Measurements from ENCODE around the gene MAFF.
"Not testable (repeated sequence)": the region's sequence is repeated elsewhere in the genome, so short reads cannot be mapped to it uniquely, and the experiment has no call there.

The MAFF gene

DNA sequence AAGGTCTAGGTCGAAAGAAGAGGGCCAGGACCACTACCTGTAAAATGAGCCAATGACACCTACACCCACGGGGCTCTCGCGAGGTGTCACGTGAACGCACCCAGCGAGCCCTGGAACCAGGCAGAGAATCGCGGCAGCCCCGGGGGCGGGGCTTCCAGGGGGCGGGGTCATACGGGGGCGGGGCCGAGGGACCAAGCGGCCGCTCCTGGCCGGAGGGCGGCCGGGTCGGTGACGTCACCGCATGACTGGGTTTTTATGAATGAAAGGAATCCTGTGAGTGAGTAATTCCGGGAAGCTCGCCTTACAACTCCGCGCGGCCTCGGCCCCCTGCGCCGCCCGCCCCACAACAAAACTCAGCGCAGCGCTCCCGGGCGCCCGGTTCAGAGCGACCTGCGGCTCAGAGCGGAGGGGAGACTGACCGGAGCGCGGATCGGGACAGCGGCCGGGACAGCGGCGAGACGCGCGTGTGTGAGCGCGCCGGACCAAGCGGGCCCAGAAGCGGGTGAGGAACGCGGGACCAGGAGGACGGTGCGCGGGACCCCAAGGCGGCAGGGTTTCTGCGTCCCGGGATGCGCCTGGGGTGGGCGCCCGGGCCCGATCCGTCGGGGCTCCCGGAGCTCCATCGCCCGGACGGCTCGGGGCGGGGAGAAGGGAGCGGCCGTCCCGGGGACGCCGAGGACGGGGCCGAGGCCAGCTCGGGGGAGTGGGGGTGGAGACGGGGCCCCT is at the start of gene MAFF:
Gene MAFF, plus strand, starts transcription at position 284 of the 726 bp plus-strand sequence. CDS start 11,860 bp downstream, outside the sequence.
- in situ Hi-C loops (cut with HindIII; ENCODE audit: low sequenced_read_pairs): no loop called here
- TF ChIP-seq CTCF (IDR thresholded peaks at IDR 0.05; ENCODE audit: low read depth, low read length, missing control alignments): no peak
- DNase-seq (ENCODE audit: low read depth): peak; percentile 94
- peak within 1 kb of the TSS; percentile 82 for H3K4me3 ChIP-seq (ENCODE audit: low read depth, low read length)

GRCh38 chr22:38153821-38154562 is 47.8 kb upstream of the MAFF start:
- in situ Hi-C loops (cut with HindIII; ENCODE audit: low sequenced_read_pairs): no loop called here
- peak; percentile 16 for TF ChIP-seq CTCF (IDR thresholded peaks at IDR 0.05; ENCODE audit: low read depth, low read length, missing control alignments)
- no peak overlapping the region for H3K4me3 ChIP-seq (ENCODE audit: low read depth, low read length)
- DNase-seq (ENCODE audit: low read depth): no peak

DNA sequence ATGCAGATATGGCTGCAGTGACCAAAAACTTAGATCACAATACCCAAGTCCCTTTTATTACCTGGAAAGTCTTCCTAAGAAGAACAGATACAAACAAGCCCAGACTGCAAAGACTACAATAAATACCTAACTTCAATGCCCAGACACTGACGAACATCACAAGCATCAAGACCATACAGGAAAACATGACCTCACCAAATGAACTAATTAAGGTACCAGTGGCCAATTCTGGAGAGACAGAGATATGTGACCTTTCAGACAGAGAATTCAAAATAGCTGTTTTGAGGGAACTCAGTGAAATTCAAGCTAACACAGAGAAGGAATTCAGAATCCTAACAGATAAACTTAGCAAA is 47.3 kb upstream of the MAFF start:
- in situ Hi-C loops (cut with HindIII; ENCODE audit: low sequenced_read_pairs); H3K4me3 ChIP-seq (ENCODE audit: low read depth, low read length); DNase-seq (ENCODE audit: low read depth): not testable (repeated sequence)

DNA sequence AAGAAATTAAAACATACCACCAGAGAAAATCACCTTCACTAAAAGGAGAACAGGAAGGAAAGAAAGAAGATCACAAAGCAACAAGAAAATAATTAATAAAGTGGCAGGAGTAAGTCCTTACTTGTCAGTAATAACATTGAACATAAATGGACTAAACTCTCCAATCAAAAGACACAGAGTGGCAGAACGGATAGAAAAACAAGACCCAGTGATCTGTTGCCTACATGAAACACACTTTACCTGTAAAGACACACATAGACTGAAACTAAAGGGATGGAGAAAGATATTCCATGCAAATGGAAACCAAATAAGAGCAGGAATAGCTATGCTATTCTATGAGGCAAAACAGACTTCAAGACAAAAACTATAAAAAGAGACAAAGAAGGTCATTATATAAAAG is 46.1 kb upstream of the MAFF start:
- no peak overlapping the region for H3K4me3 ChIP-seq (ENCODE audit: low read depth, low read length)
- in situ Hi-C loops (cut with HindIII; ENCODE audit: low sequenced_read_pairs): no loop called here
- no peak for TF ChIP-seq CTCF (IDR thresholded peaks at IDR 0.05; ENCODE audit: low read depth, low read length, missing control alignments)
- DNase-seq (ENCODE audit: low read depth): no peak

DNA sequence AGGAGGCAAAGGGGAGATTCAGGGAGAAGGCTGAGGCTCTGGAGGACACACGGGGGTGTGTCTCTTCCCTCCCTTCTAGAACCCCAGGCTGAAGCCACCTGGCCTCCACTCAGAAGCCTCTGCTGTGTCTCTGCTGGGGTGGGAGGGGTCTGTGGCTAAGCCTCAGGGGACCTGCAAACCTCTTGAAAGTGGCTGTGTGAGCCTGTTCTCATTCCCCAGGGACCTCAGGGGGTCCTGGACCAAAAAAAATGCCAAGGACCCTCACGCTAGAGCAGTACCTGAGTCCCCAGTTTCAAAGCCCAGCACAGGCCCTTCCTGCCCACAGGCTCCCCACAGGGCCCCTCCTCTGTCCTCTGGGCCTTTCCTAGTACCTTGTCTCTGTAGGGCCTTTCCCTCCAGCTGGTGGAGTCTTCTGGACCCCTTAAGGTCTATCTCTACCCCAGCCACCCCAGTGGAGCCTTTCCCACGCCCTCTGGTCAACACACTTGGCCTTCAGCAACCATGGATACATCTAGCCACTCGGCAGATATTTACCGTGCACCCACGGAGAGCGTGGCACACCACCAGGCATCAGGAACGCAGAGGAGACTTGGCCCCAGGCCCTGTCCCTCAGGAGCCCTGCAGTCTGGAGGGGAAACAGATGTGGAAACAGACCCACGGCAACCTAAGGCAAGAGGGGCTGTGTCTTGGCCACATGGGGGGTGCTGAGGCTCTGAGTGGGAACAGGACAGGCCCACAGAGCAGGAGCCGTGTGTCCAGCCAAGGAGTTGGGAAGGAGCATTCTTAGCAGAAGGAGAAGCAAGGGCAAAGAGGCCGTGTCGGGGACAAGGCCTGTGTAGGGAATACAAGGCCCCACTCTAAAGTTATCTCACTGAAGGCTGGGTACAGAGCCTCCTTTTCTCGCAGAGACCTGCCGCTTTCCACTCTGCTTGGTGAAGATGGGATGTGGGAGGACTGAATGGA is 38.6 kb upstream of the MAFF start:
- no peak for DNase-seq (ENCODE audit: low read depth)
- no peak overlapping the region for H3K4me3 ChIP-seq (ENCODE audit: low read depth, low read length)
- in situ Hi-C loops (cut with HindIII; ENCODE audit: low sequenced_read_pairs): no loop called here
- TF ChIP-seq CTCF (IDR thresholded peaks at IDR 0.05; ENCODE audit: low read depth, low read length, missing control alignments): no peak

GRCh38 chr22:38163844-38164550 is 37.8 kb upstream of the MAFF start:
- no peak overlapping the region for H3K4me3 ChIP-seq (ENCODE audit: low read depth, low read length)
- in situ Hi-C loops (cut with HindIII; ENCODE audit: low sequenced_read_pairs): no loop called here
- DNase-seq (ENCODE audit: low read depth): no peak
- TF ChIP-seq CTCF (IDR thresholded peaks at IDR 0.05; ENCODE audit: low read depth, low read length, missing control alignments): no peak

Measured in astrocyte of the cerebellum (primary cell).